ENCODE data around the gene KDM2B. TPM values are rescaled to one million over a fixed set of nuclear protein-coding genes. Genes with fewer than 3 reads are reported as not detected.

Gene KDM2B
- total and polyA plus RNA-seq, 2 of the 8 experiments (the other 6 are each of a cell fraction or from before 2014, with no cell fraction given) = 111 to 162 TPM

GRCh38 chr12:121428883-121429282 is 151.9 kb downstream of the KDM2B start:
- Histone ChIP-seq H3K23me2 (ENCODE audit: low read depth, low read length) (no peaks in the 10 kb centered on the region), H3K36me3 (ENCODE audit: control insufficient read depth in 2 of 4, insufficient read depth in 4 of 4, low read length in 3 of 4) (peaks cover 46 to 95% (median 78%) of the 10 kb centered on the region in 4 experiments), H3K14ac (ENCODE audit: insufficient read length) (no peak overlapping the region), H3K79me1 (ENCODE audit: low read depth, low read length) (no peaks in the 10 kb centered on the region), H2AK5ac (ENCODE audit: low read depth, low read length) (no peak overlapping the region), H3K18ac (ENCODE audit: extremely low read depth, low read length) (no peak overlapping the region), H3K9ac (replicated peaks in 1 of 4; ENCODE audit: extremely low read depth in 1 of 4, low read depth in 3 of 4, low read length in 3 of 4) (no peak overlapping the region), H3K56ac (replicated peaks; ENCODE audit: insufficient read length, low read depth, low read length) (no peak overlapping the region), H2BK5ac (ENCODE audit: low read depth, low read length) (no peak overlapping the region), H4K5ac (ENCODE audit: insufficient read length, low read depth, low read length) (no peak overlapping the region), H2BK120ac (replicated peaks; ENCODE audit: low read depth, low read length) (no peak overlapping the region), H3K4me3 (ENCODE audit: extremely low read depth in 1 of 4, insufficient read depth in 2 of 4, low read depth in 3 of 4, low read length in 4 of 4) (no peak overlapping the region), H3K79me2 (ENCODE audit: control insufficient read depth in 1 of 2, insufficient read depth in 2 of 2, low read length in 2 of 2) (no peaks in the 10 kb centered on the region), H2BK12ac (ENCODE audit: low read depth, low read length) (no peak overlapping the region), H3K4ac (replicated peaks; ENCODE audit: insufficient read length, low read depth, low read length) (no peak overlapping the region), H2BK15ac (ENCODE audit: low read length) (no peak overlapping the region), H3K4me1 (replicated peaks in 1 of 4; ENCODE audit: control insufficient read depth in 3 of 4, insufficient read depth in 4 of 4, low read length in 3 of 4) (no peaks in the 10 kb centered on the region), H2AFZ (ENCODE audit: low read length) (no peak overlapping the region), H3K9me3 (ENCODE audit: insufficient read depth in 2 of 2, low read depth in 1 of 2, low read length in 1 of 2) (no peaks in the 10 kb centered on the region), H3K4me2 (ENCODE audit: insufficient read depth in 1 of 2, low read depth in 2 of 2, low read length in 2 of 2) (no peak overlapping the region), H3K23ac (ENCODE audit: insufficient read length) (no peak overlapping the region), H4K8ac (ENCODE audit: extremely low read depth, insufficient read depth, low read length) (no peak overlapping the region), H3K27ac (ENCODE audit: low read depth, low read length) (no peak overlapping the region), H4K20me1 (replicated peaks in 1 of 2; ENCODE audit: control insufficient read depth in 1 of 2, insufficient read depth in 2 of 2, low read length in 2 of 2) (peaks cover 5% of the 10 kb centered on the region in 2 experiments), H2BK20ac (ENCODE audit: low read length) (no peak overlapping the region), H3K27me3 (replicated peaks in 1 of 4; ENCODE audit: control insufficient read depth in 3 of 4, extremely low read depth in 1 of 4, insufficient read depth in 3 of 4, low read length in 3 of 4) (no peaks in the 10 kb centered on the region), H4K91ac (replicated peaks; ENCODE audit: insufficient read length, low read length) (no peak overlapping the region)
- ChIA-PET POLR2A (ENCODE audit: partially characterized antibody) (interaction anchor here (1.6 kb wide), 1 partner anchor 9 kb away, joined by 5 read pairs; no protein-coding TSS in a partner anchor), CTCF (ENCODE audit: partially characterized antibody) (interaction anchor here (6.0 kb wide), 1 partner anchor 14 kb away, joined by 51 read pairs; no protein-coding TSS in a partner anchor)
- 99% methylated on average over 6 of the region's 6 CpGs; no CpG with 5 or more reads in 1 of the 2 experiments for WGBS, 2 experiments (ENCODE audit: extremely low coverage in 1 of 2, insufficient coverage in 1 of 2, insufficient read length in 1 of 2, insufficient replicate concordance in 2 of 2, low coverage in 1 of 2, low lambda C conversion rate in 2 of 2, missing lambda C conversion rate in 1 of 2)
- FAIRE-seq (no peak), DNase-seq (ENCODE audit: low read depth in 1 of 2, low spot score in 2 of 2) (no peak)
- TF ChIP-seq BRCA1 (IDR thresholded peaks at IDR 0.05; ENCODE audit: low read depth, low read length) (no peak), NANOG (IDR thresholded peaks at IDR 0.05; ENCODE audit: insufficient read depth, low read depth, low read length, poor library complexity, severe bottlenecking) (no peak)
